HL-60 (cell line): ENCODE results near the gene EHBP1L1.

Experiments
- CTCF ChIP-seq: IDR thresholded peaks from one replicate; pipeline ENCODE4 v1.5.1; 2011; ENCODE audit warnings: low read length, control low read depth, inconsistent platforms; ENCODE audit not compliant: insufficient read depth
- POLR2AphosphoS5 ChIP-seq: IDR thresholded peaks from 2 replicates; pipeline ENCODE4 v1.6.1; 2012; ENCODE audit warnings: low read depth
- REST ChIP-seq: IDR thresholded peaks from 2 replicates; pipeline ENCODE4 v1.6.1; 2012; ENCODE audit warnings: low read depth; ENCODE audit not compliant: insufficient replicate concordance

- TF ChIP-seq CTCF (no peak), REST (no peak), POLR2AphosphoS5 (no peak)
Observed at GRCh38 chr11:65559951-65560537, 15.8 kb upstream of the EHBP1L1 start.
